GM23338 (cell line): ENCODE data around the gene DNAJB6. TPM values are rescaled to one million over a fixed set of nuclear protein-coding genes. Genes with fewer than 3 reads are reported as not detected.

Source experiments
- ATAC-seq: fragments of 200-7000 bp; cut with Tn5 transposase; 3 replicates; pipeline ENCODE4 v1.9.1; 2020
- DNase-seq: peaks from one replicate; pipeline ENCODE4 v3.0.0-alpha.2; 2015; ENCODE audit warnings: low spot score
- H2AFZ ChIP-seq: fragments of 200-600 bp; sonication (generic); 2 replicates; pipeline ENCODE4 v1.8.0; 2016; ENCODE audit warnings: antibody characterized with exemption, mild to moderate bottlenecking, moderate library complexity
- H3F3A ChIP-seq: fragments of 200-600 bp; sonication (generic); replicated peaks from 2 replicates; pipeline ENCODE4 v1.8.0; 2017; ENCODE audit warnings: antibody characterized with exemption, mixed run types, low read depth
- H3K27ac ChIP-seq: fragments of 200-600 bp; sonication (generic); 2 replicates; pipeline ENCODE4 v1.6.1; 2016; ENCODE audit warnings: low read depth
- H3K27me3 ChIP-seq: fragments of 200-600 bp; sonication (generic); 2 replicates; pipeline ENCODE4 v1.8.0; 2016; ENCODE audit warnings: mild to moderate bottlenecking, mixed run types, moderate library complexity; ENCODE audit not compliant: insufficient read depth
- H3K36me3 ChIP-seq: fragments of 200-600 bp; sonication (generic); 2 replicates; pipeline ENCODE4 v1.8.0; 2016; ENCODE audit warnings: mild to moderate bottlenecking; ENCODE audit not compliant: insufficient read depth
- H3K4me1 ChIP-seq: fragments of 200-600 bp; sonication (generic); 2 replicates; pipeline ENCODE4 v1.8.0; 2016; ENCODE audit warnings: mild to moderate bottlenecking, moderate library complexity; ENCODE audit not compliant: insufficient read depth
- H3K4me2 ChIP-seq: fragments of 200-600 bp; sonication (generic); 2 replicates; pipeline ENCODE4 v1.7.1; 2017; ENCODE audit warnings: mixed run types
- H3K4me3 ChIP-seq: fragments of 200-600 bp; sonication (generic); 2 replicates; pipeline ENCODE4 v1.6.1; 2016; ENCODE audit warnings: mixed run types
- H3K79me2 ChIP-seq: fragments of 200-600 bp; sonication (generic); replicated peaks from 2 replicates; pipeline ENCODE4 v1.8.0; 2017; ENCODE audit warnings: mild to moderate bottlenecking; ENCODE audit not compliant: insufficient read depth
- H3K9me2 ChIP-seq: fragments of 200-600 bp; sonication (generic); 2 replicates; pipeline ENCODE4 v1.8.0; 2017; ENCODE audit not compliant: insufficient read depth
- H4K20me1 ChIP-seq: fragments of 200-600 bp; sonication (generic); replicated peaks from 2 replicates; pipeline ENCODE4 v1.8.0; 2017; ENCODE audit warnings: mild to moderate bottlenecking; ENCODE audit not compliant: insufficient read depth
- H3K27ac Mint-ChIP-seq: 2 replicates; pipeline ENCODE4 v1.8.0; 2020; ENCODE audit warnings: inconsistent platforms, mild to moderate bottlenecking, moderate library complexity, mixed read lengths
- H3K27me3 Mint-ChIP-seq: 3 replicates; pipeline ENCODE4 v1.8.0; 2022; ENCODE audit warnings: low read depth, mild to moderate bottlenecking, moderate library complexity, mixed read lengths, inconsistent platforms; ENCODE audit not compliant: insufficient read depth, poor library complexity
- H3K36me3 Mint-ChIP-seq: 3 replicates; pipeline ENCODE4 v1.8.0; 2021; ENCODE audit warnings: low read depth, mild to moderate bottlenecking, inconsistent platforms, moderate library complexity, mixed read lengths
- H3K4me1 Mint-ChIP-seq: 3 replicates; pipeline ENCODE4 v1.8.0; 2020; ENCODE audit warnings: mild to moderate bottlenecking, inconsistent platforms, mixed read lengths
- H3K4me3 Mint-ChIP-seq: 3 replicates; pipeline ENCODE4 v1.8.0; 2021; ENCODE audit warnings: moderate library complexity, mild to moderate bottlenecking, inconsistent platforms, mixed read lengths
- H3K9me3 Mint-ChIP-seq: 3 replicates; pipeline ENCODE4 v1.8.0; 2020; ENCODE audit warnings: moderate library complexity, mild to moderate bottlenecking, inconsistent platforms, mixed read lengths
- CREB1 ChIP-seq: fragments of 250-450 bp; sonication (Bioruptor Pico); IDR thresholded peaks from 2 replicates; pipeline ENCODE4 v1.5.0; 2020; ENCODE audit warnings: low read depth, mild to moderate bottlenecking, moderate library complexity
- EZH2 ChIP-seq: fragments of 200-600 bp; sonication (generic); IDR thresholded peaks from one replicate; pipeline ENCODE4 v1.8.0; 2017; ENCODE audit warnings: antibody characterized with exemption, mild to moderate bottlenecking, low read depth; ENCODE audit not compliant: unreplicated experiment
- EZH2phosphoT487 ChIP-seq: fragments of 200-600 bp; sonication (generic); IDR thresholded peaks from one replicate; pipeline ENCODE4 v1.8.1; 2018; ENCODE audit warnings: antibody characterized with exemption; ENCODE audit not compliant: unreplicated experiment
- JUNB ChIP-seq: IDR thresholded peaks from one replicate; pipeline ENCODE4 v1.6.1; 2016; ENCODE audit warnings: antibody characterized with exemption; ENCODE audit not compliant: unreplicated experiment
- NANOG ChIP-seq: IDR thresholded peaks from 2 replicates; pipeline ENCODE4 v1.6.1; 2016; ENCODE audit warnings: antibody characterized with exemption, borderline replicate concordance
- POLR2AphosphoS5 ChIP-seq: IDR thresholded peaks from 2 replicates; pipeline ENCODE4 v1.6.1; 2016; ENCODE audit warnings: antibody characterized with exemption, low read depth
- STAT1 ChIP-seq: IDR thresholded peaks from one replicate; pipeline ENCODE4 v1.6.1; 2016; ENCODE audit warnings: antibody characterized with exemption; ENCODE audit not compliant: unreplicated experiment
- ZNF114 ChIP-seq: fragments of 250-450 bp; sonication (Bioruptor Pico); IDR thresholded peaks from 2 replicates; pipeline ENCODE4 v1.5.0; 2020; ENCODE audit warnings: mild to moderate bottlenecking, moderate library complexity
- ZNF331 ChIP-seq: fragments of 250-450 bp; sonication (Bioruptor Pico); IDR thresholded peaks from 2 replicates; pipeline ENCODE4 v1.5.0; 2020; ENCODE audit warnings: low read depth, mild to moderate bottlenecking, moderate library complexity
- polyA plus RNA-seq: library from polyadenylated mRNA; unstranded; fragments of >200 nt; fragmentation: Nextera tagmentation; extraction: Ambion mirVana; gene quantifications from 2 replicates; pipeline ENCODE4 v1.2.1, GENCODE V29; 2016
- total RNA-seq: library from RNA; depleted of rRNA; stranded (reverse); fragments of >200 nt; shearing (Covaris generic); gene quantifications from 2 replicates; pipeline ENCODE4 v1.2.3, GENCODE V29; 2014
- TF ChIP-seq, protein P1 (sequence below), 2 experiments: fragments of 200-600 bp in 1 of 2; sonication (generic) in 1 of 2; conservative IDR thresholded peaks; 2 replicates each; pipeline versions ENCODE4 v1.5.1 to v1.6.1; 2016 to 2017; ENCODE audit warnings: antibody characterized with exemption in 2 of 2, low read depth in 2 of 2, mild to moderate bottlenecking in 2 of 2, moderate library complexity in 1 of 2
- TF ChIP-seq, protein P2 (sequence below): IDR thresholded peaks from 2 replicates; pipeline ENCODE4 v1.6.1; 2016; ENCODE audit warnings: antibody characterized with exemption
- TF ChIP-seq, protein P3 (sequence below): IDR thresholded peaks from one replicate; pipeline ENCODE4 v1.6.1; 2018; ENCODE audit warnings: antibody characterized with exemption; ENCODE audit not compliant: unreplicated experiment
- TF ChIP-seq, protein P4 (sequence below): fragments of 250-450 bp; sonication (Bioruptor Pico); IDR thresholded peaks from 2 replicates; pipeline ENCODE4 v1.5.0; 2020; ENCODE audit warnings: mild to moderate bottlenecking, moderate library complexity

Gene DNAJB6
- total and polyA plus RNA-seq, 2 experiments from 2014 or later, result 308 to 322 TPM

DNA sequence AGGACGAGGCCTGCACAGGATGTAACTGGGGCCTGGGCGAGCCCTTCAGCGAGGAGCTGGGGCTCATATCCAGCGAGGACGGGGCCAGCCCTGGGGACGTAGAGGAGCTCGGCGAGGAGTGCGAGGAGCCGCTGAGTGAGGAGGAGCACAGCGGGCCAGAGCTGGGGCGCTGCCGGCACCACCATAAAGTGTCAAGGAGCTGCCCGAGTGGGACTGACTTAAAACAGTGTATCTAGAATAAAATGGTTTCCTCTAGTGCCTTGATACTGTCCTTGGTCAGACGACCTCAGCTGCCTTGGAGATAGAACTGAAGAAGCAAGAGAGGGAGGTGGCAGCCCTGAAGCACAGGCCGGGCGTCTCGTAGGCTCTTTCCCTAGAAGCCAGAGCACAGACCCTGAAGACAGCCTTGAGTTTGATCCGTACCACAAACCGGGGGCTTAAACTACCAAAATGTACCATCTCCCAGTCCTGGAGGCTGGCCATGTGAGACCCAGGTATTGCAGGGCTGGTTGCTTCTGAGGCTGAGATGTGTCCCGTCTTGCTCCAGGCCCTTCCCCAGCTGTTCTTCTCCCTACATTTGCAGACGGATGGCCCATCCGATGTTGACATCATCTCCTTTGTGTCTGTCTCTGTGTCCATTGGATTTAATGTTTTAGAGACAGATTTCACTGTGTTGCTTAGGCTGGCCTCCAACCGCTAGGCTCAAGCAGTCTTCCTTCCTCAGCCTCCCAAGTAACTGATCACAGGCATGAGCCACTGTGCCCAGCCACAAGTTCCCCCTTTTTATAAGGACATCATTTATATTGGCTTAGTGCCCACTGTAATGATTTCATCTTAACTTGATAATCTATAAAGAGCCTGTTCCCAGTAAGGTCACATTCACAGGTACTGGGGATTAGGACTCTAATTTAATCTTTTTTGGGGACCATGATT is 35.8 kb downstream of the DNAJB6 start:
- Mint-ChIP-seq H3K4me3 (no peak overlapping the region), H3K36me3 (peaks cover 88% of the 10 kb centered on the region), H3K27ac (no peak overlapping the region), H3K27me3 (peaks cover 4% of the 10 kb centered on the region), H3K9me3 (no peaks in the 10 kb centered on the region), H3K4me1 (peaks cover 37% of the 10 kb centered on the region)
- peaks cover 96% of the 10 kb centered on the region for H4K20me1 ChIP-seq
- peak overlapping the region; percentile 79 for H3K27ac ChIP-seq
- H3K36me3 ChIP-seq, result peaks cover 54% of the 10 kb centered on the region
- H3K4me3 ChIP-seq, result no peak overlapping the region
- no peak; the same call in 2 of the 3 replicates for ATAC-seq
- TF ChIP-seq, protein P1, sequence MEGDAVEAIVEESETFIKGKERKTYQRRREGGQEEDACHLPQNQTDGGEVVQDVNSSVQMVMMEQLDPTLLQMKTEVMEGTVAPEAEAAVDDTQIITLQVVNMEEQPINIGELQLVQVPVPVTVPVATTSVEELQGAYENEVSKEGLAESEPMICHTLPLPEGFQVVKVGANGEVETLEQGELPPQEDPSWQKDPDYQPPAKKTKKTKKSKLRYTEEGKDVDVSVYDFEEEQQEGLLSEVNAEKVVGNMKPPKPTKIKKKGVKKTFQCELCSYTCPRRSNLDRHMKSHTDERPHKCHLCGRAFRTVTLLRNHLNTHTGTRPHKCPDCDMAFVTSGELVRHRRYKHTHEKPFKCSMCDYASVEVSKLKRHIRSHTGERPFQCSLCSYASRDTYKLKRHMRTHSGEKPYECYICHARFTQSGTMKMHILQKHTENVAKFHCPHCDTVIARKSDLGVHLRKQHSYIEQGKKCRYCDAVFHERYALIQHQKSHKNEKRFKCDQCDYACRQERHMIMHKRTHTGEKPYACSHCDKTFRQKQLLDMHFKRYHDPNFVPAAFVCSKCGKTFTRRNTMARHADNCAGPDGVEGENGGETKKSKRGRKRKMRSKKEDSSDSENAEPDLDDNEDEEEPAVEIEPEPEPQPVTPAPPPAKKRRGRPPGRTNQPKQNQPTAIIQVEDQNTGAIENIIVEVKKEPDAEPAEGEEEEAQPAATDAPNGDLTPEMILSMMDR (conservative IDR thresholded peaks at IDR 0.05; ENCODE audit: low read depth in 2 of 2), result no peak
- TF ChIP-seq, protein P2, sequence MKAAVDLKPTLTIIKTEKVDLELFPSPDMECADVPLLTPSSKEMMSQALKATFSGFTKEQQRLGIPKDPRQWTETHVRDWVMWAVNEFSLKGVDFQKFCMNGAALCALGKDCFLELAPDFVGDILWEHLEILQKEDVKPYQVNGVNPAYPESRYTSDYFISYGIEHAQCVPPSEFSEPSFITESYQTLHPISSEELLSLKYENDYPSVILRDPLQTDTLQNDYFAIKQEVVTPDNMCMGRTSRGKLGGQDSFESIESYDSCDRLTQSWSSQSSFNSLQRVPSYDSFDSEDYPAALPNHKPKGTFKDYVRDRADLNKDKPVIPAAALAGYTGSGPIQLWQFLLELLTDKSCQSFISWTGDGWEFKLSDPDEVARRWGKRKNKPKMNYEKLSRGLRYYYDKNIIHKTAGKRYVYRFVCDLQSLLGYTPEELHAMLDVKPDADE, result no peak
- TF ChIP-seq STAT1, result no peak
- TF ChIP-seq, protein P3, sequence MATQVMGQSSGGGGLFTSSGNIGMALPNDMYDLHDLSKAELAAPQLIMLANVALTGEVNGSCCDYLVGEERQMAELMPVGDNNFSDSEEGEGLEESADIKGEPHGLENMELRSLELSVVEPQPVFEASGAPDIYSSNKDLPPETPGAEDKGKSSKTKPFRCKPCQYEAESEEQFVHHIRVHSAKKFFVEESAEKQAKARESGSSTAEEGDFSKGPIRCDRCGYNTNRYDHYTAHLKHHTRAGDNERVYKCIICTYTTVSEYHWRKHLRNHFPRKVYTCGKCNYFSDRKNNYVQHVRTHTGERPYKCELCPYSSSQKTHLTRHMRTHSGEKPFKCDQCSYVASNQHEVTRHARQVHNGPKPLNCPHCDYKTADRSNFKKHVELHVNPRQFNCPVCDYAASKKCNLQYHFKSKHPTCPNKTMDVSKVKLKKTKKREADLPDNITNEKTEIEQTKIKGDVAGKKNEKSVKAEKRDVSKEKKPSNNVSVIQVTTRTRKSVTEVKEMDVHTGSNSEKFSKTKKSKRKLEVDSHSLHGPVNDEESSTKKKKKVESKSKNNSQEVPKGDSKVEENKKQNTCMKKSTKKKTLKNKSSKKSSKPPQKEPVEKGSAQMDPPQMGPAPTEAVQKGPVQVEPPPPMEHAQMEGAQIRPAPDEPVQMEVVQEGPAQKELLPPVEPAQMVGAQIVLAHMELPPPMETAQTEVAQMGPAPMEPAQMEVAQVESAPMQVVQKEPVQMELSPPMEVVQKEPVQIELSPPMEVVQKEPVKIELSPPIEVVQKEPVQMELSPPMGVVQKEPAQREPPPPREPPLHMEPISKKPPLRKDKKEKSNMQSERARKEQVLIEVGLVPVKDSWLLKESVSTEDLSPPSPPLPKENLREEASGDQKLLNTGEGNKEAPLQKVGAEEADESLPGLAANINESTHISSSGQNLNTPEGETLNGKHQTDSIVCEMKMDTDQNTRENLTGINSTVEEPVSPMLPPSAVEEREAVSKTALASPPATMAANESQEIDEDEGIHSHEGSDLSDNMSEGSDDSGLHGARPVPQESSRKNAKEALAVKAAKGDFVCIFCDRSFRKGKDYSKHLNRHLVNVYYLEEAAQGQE, result no peak
- no peak for TF ChIP-seq ZNF331
- TF ChIP-seq ZNF114 (CRISPR knock-in tag), result no peak
- no peak for TF ChIP-seq NANOG
- TF ChIP-seq JUNB, result no peak
- TF ChIP-seq, protein P4, sequence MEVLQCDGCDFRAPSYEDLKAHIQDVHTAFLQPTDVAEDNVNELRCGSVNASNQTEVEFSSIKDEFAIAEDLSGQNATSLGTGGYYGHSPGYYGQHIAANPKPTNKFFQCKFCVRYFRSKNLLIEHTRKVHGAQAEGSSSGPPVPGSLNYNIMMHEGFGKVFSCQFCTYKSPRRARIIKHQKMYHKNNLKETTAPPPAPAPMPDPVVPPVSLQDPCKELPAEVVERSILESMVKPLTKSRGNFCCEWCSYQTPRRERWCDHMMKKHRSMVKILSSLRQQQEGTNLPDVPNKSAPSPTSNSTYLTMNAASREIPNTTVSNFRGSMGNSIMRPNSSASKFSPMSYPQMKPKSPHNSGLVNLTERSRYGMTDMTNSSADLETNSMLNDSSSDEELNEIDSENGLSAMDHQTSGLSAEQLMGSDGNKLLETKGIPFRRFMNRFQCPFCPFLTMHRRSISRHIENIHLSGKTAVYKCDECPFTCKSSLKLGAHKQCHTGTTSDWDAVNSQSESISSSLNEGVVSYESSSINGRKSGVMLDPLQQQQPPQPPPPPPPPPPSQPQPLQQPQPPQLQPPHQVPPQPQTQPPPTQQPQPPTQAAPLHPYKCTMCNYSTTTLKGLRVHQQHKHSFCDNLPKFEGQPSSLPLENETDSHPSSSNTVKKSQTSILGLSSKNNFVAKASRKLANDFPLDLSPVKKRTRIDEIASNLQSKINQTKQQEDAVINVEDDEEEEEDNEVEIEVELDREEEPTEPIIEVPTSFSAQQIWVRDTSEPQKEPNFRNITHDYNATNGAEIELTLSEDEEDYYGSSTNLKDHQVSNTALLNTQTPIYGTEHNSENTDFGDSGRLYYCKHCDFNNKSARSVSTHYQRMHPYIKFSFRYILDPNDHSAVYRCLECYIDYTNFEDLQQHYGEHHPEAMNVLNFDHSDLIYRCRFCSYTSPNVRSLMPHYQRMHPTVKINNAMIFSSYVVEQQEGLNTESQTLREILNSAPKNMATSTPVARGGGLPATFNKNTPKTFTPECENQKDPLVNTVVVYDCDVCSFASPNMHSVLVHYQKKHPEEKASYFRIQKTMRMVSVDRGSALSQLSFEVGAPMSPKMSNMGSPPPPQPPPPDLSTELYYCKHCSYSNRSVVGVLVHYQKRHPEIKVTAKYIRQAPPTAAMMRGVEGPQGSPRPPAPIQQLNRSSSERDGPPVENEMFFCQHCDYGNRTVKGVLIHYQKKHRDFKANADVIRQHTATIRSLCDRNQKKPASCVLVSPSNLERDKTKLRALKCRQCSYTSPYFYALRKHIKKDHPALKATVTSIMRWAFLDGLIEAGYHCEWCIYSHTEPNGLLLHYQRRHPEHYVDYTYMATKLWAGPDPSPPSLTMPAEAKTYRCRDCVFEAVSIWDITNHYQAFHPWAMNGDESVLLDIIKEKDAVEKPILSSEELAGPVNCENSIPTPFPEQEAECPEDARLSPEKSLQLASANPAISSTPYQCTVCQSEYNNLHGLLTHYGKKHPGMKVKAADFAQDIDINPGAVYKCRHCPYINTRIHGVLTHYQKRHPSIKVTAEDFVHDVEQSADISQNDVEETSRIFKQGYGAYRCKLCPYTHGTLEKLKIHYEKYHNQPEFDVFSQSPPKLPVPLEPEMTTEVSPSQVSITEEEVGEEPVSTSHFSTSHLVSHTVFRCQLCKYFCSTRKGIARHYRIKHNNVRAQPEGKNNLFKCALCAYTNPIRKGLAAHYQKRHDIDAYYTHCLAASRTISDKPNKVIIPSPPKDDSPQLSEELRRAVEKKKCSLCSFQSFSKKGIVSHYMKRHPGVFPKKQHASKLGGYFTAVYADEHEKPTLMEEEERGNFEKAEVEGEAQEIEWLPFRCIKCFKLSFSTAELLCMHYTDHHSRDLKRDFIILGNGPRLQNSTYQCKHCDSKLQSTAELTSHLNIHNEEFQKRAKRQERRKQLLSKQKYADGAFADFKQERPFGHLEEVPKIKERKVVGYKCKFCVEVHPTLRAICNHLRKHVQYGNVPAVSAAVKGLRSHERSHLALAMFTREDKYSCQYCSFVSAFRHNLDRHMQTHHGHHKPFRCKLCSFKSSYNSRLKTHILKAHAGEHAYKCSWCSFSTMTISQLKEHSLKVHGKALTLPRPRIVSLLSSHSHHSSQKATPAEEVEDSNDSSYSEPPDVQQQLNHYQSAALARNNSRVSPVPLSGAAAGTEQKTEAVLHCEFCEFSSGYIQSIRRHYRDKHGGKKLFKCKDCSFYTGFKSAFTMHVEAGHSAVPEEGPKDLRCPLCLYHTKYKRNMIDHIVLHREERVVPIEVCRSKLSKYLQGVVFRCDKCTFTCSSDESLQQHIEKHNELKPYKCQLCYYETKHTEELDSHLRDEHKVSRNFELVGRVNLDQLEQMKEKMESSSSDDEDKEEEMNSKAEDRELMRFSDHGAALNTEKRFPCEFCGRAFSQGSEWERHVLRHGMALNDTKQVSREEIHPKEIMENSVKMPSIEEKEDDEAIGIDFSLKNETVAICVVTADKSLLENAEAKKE (CRISPR knock-in tag), result no peak
- no peak for TF ChIP-seq EZH2
- TF ChIP-seq EZH2phosphoT487, result no peak
- no peak for TF ChIP-seq CREB1 (CRISPR knock-in tag)
- no peak for TF ChIP-seq POLR2AphosphoS5
- peaks cover 100% of the 10 kb centered on the region for H3K79me2 ChIP-seq
- no peak overlapping the region for H2AFZ ChIP-seq
- no peak overlapping the region for H3K4me2 ChIP-seq
- no peaks in the 10 kb centered on the region for H3K9me2 ChIP-seq
- peaks cover 36% of the 10 kb centered on the region for H3K4me1 ChIP-seq
- peaks cover 50% of the 10 kb centered on the region for H3F3A ChIP-seq
- DNase-seq, result no peak
- no peaks in the 10 kb centered on the region for H3K27me3 ChIP-seq
